ENCODE data around the gene METTL9.

Gene METTL9

GRCh38 chr16:21628772-21629171 is 29.4 kb downstream of the METTL9 start:
- TF ChIP-seq POLR2AphosphoS5 (IDR thresholded peaks at IDR 0.05; ENCODE audit: low read depth, low read length) (no peak), SIN3A (IDR thresholded peaks at IDR 0.05; ENCODE audit: borderline replicate concordance, insufficient read depth, low read length) (no peak), REST (IDR thresholded peaks at IDR 0.05; ENCODE audit: insufficient read depth in 1 of 2, low read depth in 2 of 2, low read length in 2 of 2) (no peak), TAF1 (IDR thresholded peaks at IDR 0.05; ENCODE audit: borderline replicate concordance, insufficient read depth, low read length) (no peak), FOXP2 (optimal IDR thresholded peaks at IDR 0.05; ENCODE audit: borderline replicate concordance, extremely low read depth, extremely low read length, insufficient read depth) (no peak)

GRCh38 chr16:21634216-21634615 is 34.8 kb downstream of the METTL9 start:
- TF ChIP-seq POLR2AphosphoS5 (IDR thresholded peaks at IDR 0.05; ENCODE audit: low read depth, low read length) (no peak), FOXP2 (optimal IDR thresholded peaks at IDR 0.05; ENCODE audit: borderline replicate concordance, extremely low read depth, extremely low read length, insufficient read depth) (no peak), SIN3A (IDR thresholded peaks at IDR 0.05; ENCODE audit: borderline replicate concordance, insufficient read depth, low read length) (no peak), TAF1 (IDR thresholded peaks at IDR 0.05; ENCODE audit: borderline replicate concordance, insufficient read depth, low read length) (no peak), REST (IDR thresholded peaks at IDR 0.05; ENCODE audit: insufficient read depth in 1 of 2, low read depth in 2 of 2, low read length in 2 of 2) (no peak)

GRCh38 chr16:21637032-21637968 is 37.9 kb downstream of the METTL9 start:
- TF ChIP-seq POLR2AphosphoS5 (IDR thresholded peaks at IDR 0.05; ENCODE audit: low read depth, low read length): no peak
- no peak for TF ChIP-seq TAF1 (IDR thresholded peaks at IDR 0.05; ENCODE audit: borderline replicate concordance, insufficient read depth, low read length)
- TF ChIP-seq FOXP2 (optimal IDR thresholded peaks at IDR 0.05; ENCODE audit: borderline replicate concordance, extremely low read depth, extremely low read length, insufficient read depth): no peak
- TF ChIP-seq SIN3A (IDR thresholded peaks at IDR 0.05; ENCODE audit: borderline replicate concordance, insufficient read depth, low read length): no peak
- TF ChIP-seq REST (IDR thresholded peaks at IDR 0.05; ENCODE audit: insufficient read depth in 1 of 2, low read depth in 2 of 2, low read length in 2 of 2): no peak

GRCh38 chr16:21638573-21638975 is 39.2 kb downstream of the METTL9 start:
- TF ChIP-seq FOXP2 (optimal IDR thresholded peaks at IDR 0.05; ENCODE audit: borderline replicate concordance, extremely low read depth, extremely low read length, insufficient read depth): no peak
- no peak for TF ChIP-seq POLR2AphosphoS5 (IDR thresholded peaks at IDR 0.05; ENCODE audit: low read depth, low read length)
- TF ChIP-seq SIN3A (IDR thresholded peaks at IDR 0.05; ENCODE audit: borderline replicate concordance, insufficient read depth, low read length): no peak
- TF ChIP-seq REST (IDR thresholded peaks at IDR 0.05; ENCODE audit: insufficient read depth in 1 of 2, low read depth in 2 of 2, low read length in 2 of 2): no peak
- TF ChIP-seq TAF1 (IDR thresholded peaks at IDR 0.05; ENCODE audit: borderline replicate concordance, insufficient read depth, low read length): no peak

Measured in PFSK-1 (cell line).